ENCODE data around the gene TMEM100. TPM values are rescaled to one million over a fixed set of nuclear protein-coding genes. Genes with fewer than 3 reads are reported as not detected.
"Not testable (repeated sequence)": the region's sequence is repeated elsewhere in the genome, so short reads cannot be mapped to it uniquely, and the experiment has no call there.

The TMEM100 gene
- total RNA-seq, 2 donors from 2014 or later, result 18.3 to 24.3 TPM

- DNase-seq (no peak), ATAC-seq (no peak)
- intact Hi-C loops (cut with DNase I), result no loop called here
Measured at GRCh38 chr17:55694286-55694910, 28.3 kb downstream of the TMEM100 start.

- DNase-seq (peak; percentile 48), ATAC-seq (peak; percentile 67 to 72)
- intact Hi-C loops (cut with DNase I), result no loop called here
Measured at GRCh38 chr17:55693254-55694216, 29.1 kb downstream of the TMEM100 start.

GRCh38 chr17:55692276-55692675, 30.4 kb downstream of the TMEM100 start:
- intact Hi-C loops (cut with DNase I), result no loop called here
- no peak for ATAC-seq
- no peak for DNase-seq

GRCh38 chr17:55691666-55692065, 31.0 kb downstream of the TMEM100 start:
- ATAC-seq, result no peak
- no peak for DNase-seq
- intact Hi-C loops (cut with DNase I), result no loop called here

GRCh38 chr17:55690105-55690508, 32.6 kb downstream of the TMEM100 start:
- intact Hi-C loops (cut with DNase I), result no loop called here
- no peak for DNase-seq
- no peak for ATAC-seq

GRCh38 chr17:55689672-55690071, 33.0 kb downstream of the TMEM100 start:
- no peak for DNase-seq
- intact Hi-C loops (cut with DNase I), result no loop called here

GRCh38 chr17:55688057-55688456, 34.6 kb downstream of the TMEM100 start:
- ATAC-seq (no peak), DNase-seq (no peak)
- intact Hi-C loops (cut with DNase I), result no loop called here

More at GRCh38 chr17:55689672-55690071, 33.0 kb downstream of the TMEM100 start:
- no peak for ATAC-seq

GRCh38 chr17:55687037-55687436, 35.6 kb downstream of the TMEM100 start:
- intact Hi-C loops (cut with DNase I), result no loop called here
- no peak for DNase-seq

GRCh38 chr17:55683550-55684315, 38.9 kb downstream of the TMEM100 start:
- DNase-seq, result no peak
- intact Hi-C loops (cut with DNase I), result no loop called here
- ATAC-seq, result no peak

More at GRCh38 chr17:55687037-55687436, 35.6 kb downstream of the TMEM100 start:
- ATAC-seq, result no peak

- DNase-seq (no peak), ATAC-seq (no peak)
- intact Hi-C loops (cut with DNase I), result no loop called here
Measured at GRCh38 chr17:55681342-55681700, 41.3 kb downstream of the TMEM100 start.

- no peak for DNase-seq
- ATAC-seq, result no peak
- intact Hi-C loops (cut with DNase I), result no loop called here
Measured at GRCh38 chr17:55680686-55681341, 41.9 kb downstream of the TMEM100 start.

- DNase-seq (no peak), ATAC-seq (no peak)
- intact Hi-C loops (cut with DNase I), result no loop called here
Measured at GRCh38 chr17:55677446-55677845, 45.2 kb downstream of the TMEM100 start.

- ATAC-seq, result no peak
- DNase-seq, result no peak
- intact Hi-C loops (cut with DNase I), result no loop called here
Measured at GRCh38 chr17:55676274-55676673, 46.4 kb downstream of the TMEM100 start.

GRCh38 chr17:55673743-55674506, 48.7 kb downstream of the TMEM100 start:
- ATAC-seq (peak in 1 of 2 donors; percentile 48), DNase-seq (no peak)
- intact Hi-C loops (cut with DNase I), result no loop called here

GRCh38 chr17:55672585-55673501, 49.8 kb downstream of the TMEM100 start:
- ATAC-seq (no peak), DNase-seq (no peak)
- intact Hi-C loops (cut with DNase I), result no loop called here

- intact Hi-C loops (cut with DNase I); ATAC-seq; DNase-seq: not testable (repeated sequence)
Measured at GRCh38 chr17:55672010-55672409, 50.7 kb downstream of the TMEM100 start.

All from left cardiac atrium (tissue), 4 donors.